Measurements from ENCODE around the gene KRT38. TPM values are rescaled to one million over a fixed set of nuclear protein-coding genes. Genes with fewer than 3 reads are reported as not detected.
A peak's percentile ranks its signal among the peaks of the same experiment; 100 is the strongest.

The KRT38 gene
- total RNA-seq, 1 experiment from 2014 or later = not detected

GRCh38 chr17:41419716-41420115 lies 21.1 kb downstream of the KRT38 start:
- H3K4me1 ChIP-seq (ENCODE audit: insufficient read depth, low read length) = peaks cover 50% of the 10 kb centered on the region
- no peaks in the 10 kb centered on the region for H4K20me1 ChIP-seq (ENCODE audit: low read length)
- BruUV-seq (replicated peaks) = no TSS peak
- intact Hi-C loops (cut with micrococcal nuclease) = no loop called here
- POLR2A ChIA-PET (ENCODE audit: unreplicated experiment) = no interaction called here
- DNase-seq (no peak), ATAC-seq (no peak)
- H3K27me3 ChIP-seq (ENCODE audit: low read length) = no peaks in the 10 kb centered on the region
- no peaks in the 10 kb centered on the region for H3K9me2 ChIP-seq (replicated peaks; ENCODE audit: low read length)
- no peaks in the 10 kb centered on the region for H3F3A ChIP-seq (ENCODE audit: low read length, unreplicated experiment)
- no peak overlapping the region for H2AFZ ChIP-seq (ENCODE audit: low read length)
- no peak overlapping the region for H3K4me2 ChIP-seq (ENCODE audit: low read length)
- no peaks in the 10 kb centered on the region for H3K79me2 ChIP-seq (ENCODE audit: low read length)
- H3K36me3 ChIP-seq (ENCODE audit: low read depth, low read length) = no peaks in the 10 kb centered on the region
- CTCF ChIA-PET = no interaction called here
- H3K4me3 ChIP-seq (ENCODE audit: low read length) = no peak overlapping the region
- H3K9me3 ChIP-seq (ENCODE audit: low read length) = no peaks in the 10 kb centered on the region
- no peak overlapping the region for H3K9ac ChIP-seq (ENCODE audit: low read length)
- no peak overlapping the region for H3K27ac ChIP-seq (ENCODE audit: low read length)
- no peak for TF ChIP-seq EZH2 (IDR thresholded peaks at IDR 0.05; ENCODE audit: low read length, unreplicated experiment)

- Histone ChIP-seq H3F3A (ENCODE audit: low read length, unreplicated experiment) (no peaks in the 10 kb centered on the region), H3K9me3 (ENCODE audit: low read length) (no peaks in the 10 kb centered on the region), H2AFZ (ENCODE audit: low read length) (no peak overlapping the region), H3K36me3 (ENCODE audit: low read depth, low read length) (no peaks in the 10 kb centered on the region), H3K9me2 (replicated peaks; ENCODE audit: low read length) (no peaks in the 10 kb centered on the region), H3K27ac (ENCODE audit: low read length) (peak overlapping the region; percentile 93), H3K4me3 (ENCODE audit: low read length) (peak overlapping the region; percentile 18; the same call in 1 of the 2 replicates), H3K27me3 (ENCODE audit: low read length) (no peaks in the 10 kb centered on the region), H3K9ac (ENCODE audit: low read length) (peak overlapping the region; percentile 56), H3K4me2 (ENCODE audit: low read length) (peak overlapping the region; percentile 67), H3K79me2 (ENCODE audit: low read length) (no peaks in the 10 kb centered on the region), H4K20me1 (ENCODE audit: low read length) (no peaks in the 10 kb centered on the region), H3K4me1 (ENCODE audit: insufficient read depth, low read length) (peaks cover 54% of the 10 kb centered on the region)
- DNase-seq = peak; percentile 52
- peak; percentile 33 for ATAC-seq
- POLR2A ChIA-PET (ENCODE audit: unreplicated experiment) = interaction anchor here (0.6 kb wide), 1 partner anchor 123 kb away, joined by 5 read pairs; no protein-coding TSS in a partner anchor
- intact Hi-C loops (cut with micrococcal nuclease) = no loop called here
- TF ChIP-seq EZH2phosphoT487 (IDR thresholded peaks at IDR 0.05; ENCODE audit: borderline replicate concordance, low read length) = no peak
- TF ChIP-seq CTCF (conservative IDR thresholded peaks at IDR 0.05; ENCODE audit: low read depth, low read length) = no peak
- TF ChIP-seq EZH2 (IDR thresholded peaks at IDR 0.05; ENCODE audit: low read length, unreplicated experiment) = no peak
- BruUV-seq (replicated peaks) = no TSS peak
- CTCF ChIA-PET = interaction anchor here (0.6 to 1.4 kb wide), 5 partner anchors 14 to 130 kb away, joined by 3 to 6 read pairs (median 4); no protein-coding TSS in a partner anchor
Observed at GRCh38 chr17:41418116-41418860, 22.5 kb downstream of the KRT38 start.

GRCh38 chr17:41417576-41418015 lies 23.2 kb downstream of the KRT38 start:
- Histone ChIP-seq H3K27ac (ENCODE audit: low read length) (peak overlapping the region; percentile 93), H3F3A (ENCODE audit: low read length, unreplicated experiment) (no peaks in the 10 kb centered on the region), H3K79me2 (ENCODE audit: low read length) (no peaks in the 10 kb centered on the region), H3K9me2 (replicated peaks; ENCODE audit: low read length) (no peaks in the 10 kb centered on the region), H4K20me1 (ENCODE audit: low read length) (no peaks in the 10 kb centered on the region), H3K9me3 (ENCODE audit: low read length) (no peaks in the 10 kb centered on the region), H3K4me1 (ENCODE audit: insufficient read depth, low read length) (peaks cover 56% of the 10 kb centered on the region), H3K4me2 (ENCODE audit: low read length) (peak overlapping the region; percentile 67), H3K36me3 (ENCODE audit: low read depth, low read length) (no peaks in the 10 kb centered on the region), H3K27me3 (ENCODE audit: low read length) (no peaks in the 10 kb centered on the region), H3K9ac (ENCODE audit: low read length) (peak overlapping the region; percentile 56), H3K4me3 (ENCODE audit: low read length) (peak overlapping the region; percentile 18; the same call in 1 of the 2 replicates), H2AFZ (ENCODE audit: low read length) (0 out of 2 replicates have a peak overlapping the region, but pooled peaks have one; percentile 7)
- intact Hi-C loops (cut with micrococcal nuclease) = no loop called here
- CTCF ChIA-PET = interaction anchor here (0.6 to 1.4 kb wide), 6 partner anchors 13 to 131 kb away, joined by 3 to 6 read pairs (median 5); no protein-coding TSS in a partner anchor
- ATAC-seq (peak; percentile 66), DNase-seq (peak; percentile 84)
- no TSS peak for BruUV-seq (replicated peaks)
- TF ChIP-seq CTCF (conservative IDR thresholded peaks at IDR 0.05; ENCODE audit: low read depth, low read length) = peak; percentile 73
- no peak for TF ChIP-seq EZH2 (IDR thresholded peaks at IDR 0.05; ENCODE audit: low read length, unreplicated experiment)
- no peak for TF ChIP-seq EZH2phosphoT487 (IDR thresholded peaks at IDR 0.05; ENCODE audit: borderline replicate concordance, low read length)
- POLR2A ChIA-PET (ENCODE audit: unreplicated experiment) = interaction anchor here (0.6 kb wide), 1 partner anchor 123 kb away, joined by 5 read pairs; no protein-coding TSS in a partner anchor

Measured in PC-3 (cell line).